Panc1 (cell line): ENCODE results near the gene GPS2. TPM values are rescaled to one million over a fixed set of nuclear protein-coding genes. Genes with fewer than 3 reads are reported as not detected.
"Not testable (repeated sequence)": the region's sequence is repeated elsewhere in the genome, so short reads cannot be mapped to it uniquely, and the experiment has no call there.

Experiments used
- ATAC-seq: fragments of 200-7000 bp; cut with Tn5 transposase; 2 replicates; pipeline ENCODE4 v1.9.1; 2020; ENCODE audit warnings: mild to moderate bottlenecking, moderate library complexity
- BruUV-seq: library from RNA; stranded (reverse); fragments of 400-500 nt; replicated peaks from 2 replicates; lab custom pipeline; 2021; lab: Mats Ljungman, UMichigan
- CTCF ChIA-PET: fragments of 300-600 bp; sonication (Branson Sonifier 250); formaldehyde crosslinking; loops from one replicate; lab custom pipeline; 2022; ENCODE audit warnings: antibody characterized with exemption; lab: Charles Lee
- POLR2A ChIA-PET: fragments of 300-600 bp; sonication (Branson Sonifier 250); formaldehyde crosslinking; loops from one replicate; lab custom pipeline; 2022; ENCODE audit warnings: antibody characterized with exemption; lab: Charles Lee
- DNase-seq: peaks from one replicate; pipeline ENCODE4 v3.0.0-alpha.2; 2010; ENCODE audit warnings: low read depth, low spot score
- H3K27ac ChIP-seq: 2 replicates; pipeline ENCODE4 v1.5.1; 2011; ENCODE audit warnings: mild to moderate bottlenecking, low read length, inconsistent platforms
- H3K27me3 ChIP-seq: fragments of 200-500 bp; sonication (Bioruptor generic); 2 replicates; pipeline ENCODE4 v1.6.0; 2014; ENCODE audit warnings: low read length, inconsistent platforms; ENCODE audit not compliant: control insufficient read depth, insufficient read depth
- H3K36me3 ChIP-seq: fragments of 200-500 bp; sonication (Bioruptor generic); 2 replicates; pipeline ENCODE4 v1.5.1; 2014; ENCODE audit warnings: inconsistent platforms, mild to moderate bottlenecking, low read length, moderate library complexity; ENCODE audit not compliant: control insufficient read depth, insufficient read depth
- H3K4me1 ChIP-seq: 2 replicates; pipeline ENCODE4 v1.5.1; 2011; ENCODE audit warnings: inconsistent platforms, mild to moderate bottlenecking, low read length, moderate library complexity; ENCODE audit not compliant: control insufficient read depth, insufficient read depth
- H3K4me3 ChIP-seq, 2 experiments: 2 replicates each; pipeline ENCODE4 v1.5.1; 2011 to 2012; ENCODE audit warnings: low read depth in 2 of 2, low read length in 2 of 2, mild to moderate bottlenecking in 2 of 2, inconsistent platforms in 1 of 2, moderate library complexity in 1 of 2
- H3K9me3 ChIP-seq: fragments of 200-500 bp; sonication (Bioruptor generic); 2 replicates; pipeline ENCODE4 v1.5.1; 2014; ENCODE audit warnings: low read depth, mild to moderate bottlenecking, inconsistent platforms, low read length, moderate library complexity; ENCODE audit not compliant: control insufficient read depth, insufficient read depth
- POLR2AphosphoS5 ChIP-seq: IDR thresholded peaks from 2 replicates; pipeline ENCODE4 v1.6.1; 2012; ENCODE audit warnings: mild to moderate bottlenecking, low read depth, low read length, moderate library complexity
- SIN3A ChIP-seq: IDR thresholded peaks from 2 replicates; pipeline ENCODE4 v1.6.1; 2012; ENCODE audit warnings: low read depth, mild to moderate bottlenecking, low read length, moderate library complexity, borderline replicate concordance; ENCODE audit not compliant: insufficient read depth
- TCF7L2 ChIP-seq: IDR thresholded peaks from 2 replicates; pipeline ENCODE4 v1.6.1; 2011; ENCODE audit warnings: mild to moderate bottlenecking, low read depth, low read length, inconsistent platforms
- in situ Hi-C: cut with HindIII; loops from 2 replicates; pipeline ENCODE4 v1.10.0; 2016; ENCODE audit warnings: low sequenced_read_pairs, low pct_unique_long_range_greater_than_20kb
- intact Hi-C: fragments of 100-400 bp; cut with micrococcal nuclease; formaldehyde crosslinking; loops from one replicate; pipeline ENCODE4 v1.10.0; 2022; ENCODE audit not compliant: unreplicated experiment
- total RNA-seq: library from RNA; stranded (reverse); gene quantifications from one replicate; pipeline ENCODE4 v1.2.1, GENCODE V29; 2021; ENCODE audit not compliant: unreplicated experiment
- TF ChIP-seq, protein P1 (sequence below), 2 experiments: IDR thresholded peaks; 2 replicates each; pipeline ENCODE4 v1.6.1; 2011 to 2012; ENCODE audit warnings: low read depth in 2 of 2, control low read depth in 1 of 2, low read length in 1 of 2, mild to moderate bottlenecking in 1 of 2, moderate library complexity in 1 of 2; ENCODE audit not compliant: insufficient read depth in 1 of 2
- TF ChIP-seq, protein P2 (sequence below): fragments of 450-650 bp; IDR thresholded peaks from 2 replicates; pipeline ENCODE4 v1.5.1; 2017; ENCODE audit warnings: mild to moderate bottlenecking

GPS2 gene
- total RNA-seq, 1 experiment from 2014 or later, result 96.6 TPM

DNA sequence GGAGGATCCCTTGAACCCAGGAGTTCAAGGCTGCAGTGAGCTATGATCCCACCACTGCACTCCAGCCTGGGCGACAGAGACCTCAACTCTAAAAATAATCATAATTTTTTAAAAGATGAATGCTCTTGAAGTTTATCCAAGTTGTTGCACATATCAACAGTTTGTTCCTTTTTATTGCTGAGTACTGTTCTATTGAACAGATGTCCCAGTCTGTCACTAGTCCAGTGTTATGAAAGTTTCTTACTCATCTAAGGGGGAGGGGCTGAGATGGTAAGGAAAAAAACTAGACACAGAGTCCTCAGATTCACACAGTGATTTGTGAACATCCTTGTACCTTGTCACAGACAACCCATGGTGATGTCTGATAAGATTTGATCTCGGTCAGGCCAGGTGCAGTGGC, 25.0 kb upstream of the GPS2 start:
- no peaks in the 10 kb centered on the region for H3K9me3 ChIP-seq
- DNase-seq (no peak), ATAC-seq (no peak)
- no peak overlapping the region for H3K27ac ChIP-seq
- intact Hi-C loops (no loop called here), in situ Hi-C loops (no loop called here)
- no peaks in the 10 kb centered on the region for H3K36me3 ChIP-seq
- H3K4me3 ChIP-seq, result no peak overlapping the region
- ChIA-PET CTCF (no interaction called here), POLR2A (no interaction called here)
- H3K27me3 ChIP-seq, result no peaks in the 10 kb centered on the region
- BruUV-seq, result no TSS peak
- TF ChIP-seq, protein P1, sequence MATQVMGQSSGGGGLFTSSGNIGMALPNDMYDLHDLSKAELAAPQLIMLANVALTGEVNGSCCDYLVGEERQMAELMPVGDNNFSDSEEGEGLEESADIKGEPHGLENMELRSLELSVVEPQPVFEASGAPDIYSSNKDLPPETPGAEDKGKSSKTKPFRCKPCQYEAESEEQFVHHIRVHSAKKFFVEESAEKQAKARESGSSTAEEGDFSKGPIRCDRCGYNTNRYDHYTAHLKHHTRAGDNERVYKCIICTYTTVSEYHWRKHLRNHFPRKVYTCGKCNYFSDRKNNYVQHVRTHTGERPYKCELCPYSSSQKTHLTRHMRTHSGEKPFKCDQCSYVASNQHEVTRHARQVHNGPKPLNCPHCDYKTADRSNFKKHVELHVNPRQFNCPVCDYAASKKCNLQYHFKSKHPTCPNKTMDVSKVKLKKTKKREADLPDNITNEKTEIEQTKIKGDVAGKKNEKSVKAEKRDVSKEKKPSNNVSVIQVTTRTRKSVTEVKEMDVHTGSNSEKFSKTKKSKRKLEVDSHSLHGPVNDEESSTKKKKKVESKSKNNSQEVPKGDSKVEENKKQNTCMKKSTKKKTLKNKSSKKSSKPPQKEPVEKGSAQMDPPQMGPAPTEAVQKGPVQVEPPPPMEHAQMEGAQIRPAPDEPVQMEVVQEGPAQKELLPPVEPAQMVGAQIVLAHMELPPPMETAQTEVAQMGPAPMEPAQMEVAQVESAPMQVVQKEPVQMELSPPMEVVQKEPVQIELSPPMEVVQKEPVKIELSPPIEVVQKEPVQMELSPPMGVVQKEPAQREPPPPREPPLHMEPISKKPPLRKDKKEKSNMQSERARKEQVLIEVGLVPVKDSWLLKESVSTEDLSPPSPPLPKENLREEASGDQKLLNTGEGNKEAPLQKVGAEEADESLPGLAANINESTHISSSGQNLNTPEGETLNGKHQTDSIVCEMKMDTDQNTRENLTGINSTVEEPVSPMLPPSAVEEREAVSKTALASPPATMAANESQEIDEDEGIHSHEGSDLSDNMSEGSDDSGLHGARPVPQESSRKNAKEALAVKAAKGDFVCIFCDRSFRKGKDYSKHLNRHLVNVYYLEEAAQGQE (IDR thresholded peaks at IDR 0.05; ENCODE audit: insufficient read depth in 1 of 2, low read depth in 2 of 2, low read length in 1 of 2), result no peak
- TF ChIP-seq TCF7L2 (no peak), SIN3A (no peak), POLR2AphosphoS5 (no peak)
- TF ChIP-seq, protein P2, sequence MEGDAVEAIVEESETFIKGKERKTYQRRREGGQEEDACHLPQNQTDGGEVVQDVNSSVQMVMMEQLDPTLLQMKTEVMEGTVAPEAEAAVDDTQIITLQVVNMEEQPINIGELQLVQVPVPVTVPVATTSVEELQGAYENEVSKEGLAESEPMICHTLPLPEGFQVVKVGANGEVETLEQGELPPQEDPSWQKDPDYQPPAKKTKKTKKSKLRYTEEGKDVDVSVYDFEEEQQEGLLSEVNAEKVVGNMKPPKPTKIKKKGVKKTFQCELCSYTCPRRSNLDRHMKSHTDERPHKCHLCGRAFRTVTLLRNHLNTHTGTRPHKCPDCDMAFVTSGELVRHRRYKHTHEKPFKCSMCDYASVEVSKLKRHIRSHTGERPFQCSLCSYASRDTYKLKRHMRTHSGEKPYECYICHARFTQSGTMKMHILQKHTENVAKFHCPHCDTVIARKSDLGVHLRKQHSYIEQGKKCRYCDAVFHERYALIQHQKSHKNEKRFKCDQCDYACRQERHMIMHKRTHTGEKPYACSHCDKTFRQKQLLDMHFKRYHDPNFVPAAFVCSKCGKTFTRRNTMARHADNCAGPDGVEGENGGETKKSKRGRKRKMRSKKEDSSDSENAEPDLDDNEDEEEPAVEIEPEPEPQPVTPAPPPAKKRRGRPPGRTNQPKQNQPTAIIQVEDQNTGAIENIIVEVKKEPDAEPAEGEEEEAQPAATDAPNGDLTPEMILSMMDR, result no peak
- no peaks in the 10 kb centered on the region for H3K4me1 ChIP-seq

DNA sequence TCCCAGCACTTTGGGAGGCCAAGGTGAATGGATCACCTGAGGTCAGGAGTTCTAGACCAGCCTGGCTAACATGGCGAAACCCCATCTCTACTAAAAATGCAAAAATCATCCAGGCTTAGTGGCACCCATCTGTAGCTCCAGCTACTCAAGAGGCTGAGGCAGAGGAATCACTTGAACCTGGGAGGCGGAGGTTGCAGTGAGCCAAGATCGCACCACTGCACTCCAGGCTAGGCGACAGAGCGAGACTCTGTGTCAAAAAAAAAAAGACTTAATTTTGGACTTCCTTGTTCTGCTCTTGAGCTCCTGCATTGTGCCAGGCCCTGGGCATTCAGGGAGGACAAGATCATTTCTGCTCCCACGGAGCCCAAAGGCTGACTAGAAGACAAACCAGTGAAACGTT, 22.4 kb upstream of the GPS2 start:
- intact Hi-C loops, H3K4me1 ChIP-seq, H3K9me3 ChIP-seq, ATAC-seq, in situ Hi-C loops, H3K27me3 ChIP-seq, POLR2A ChIA-PET, CTCF ChIA-PET, H3K4me3 ChIP-seq, BruUV-seq, H3K36me3 ChIP-seq, H3K27ac ChIP-seq, DNase-seq: not testable (repeated sequence)

DNA sequence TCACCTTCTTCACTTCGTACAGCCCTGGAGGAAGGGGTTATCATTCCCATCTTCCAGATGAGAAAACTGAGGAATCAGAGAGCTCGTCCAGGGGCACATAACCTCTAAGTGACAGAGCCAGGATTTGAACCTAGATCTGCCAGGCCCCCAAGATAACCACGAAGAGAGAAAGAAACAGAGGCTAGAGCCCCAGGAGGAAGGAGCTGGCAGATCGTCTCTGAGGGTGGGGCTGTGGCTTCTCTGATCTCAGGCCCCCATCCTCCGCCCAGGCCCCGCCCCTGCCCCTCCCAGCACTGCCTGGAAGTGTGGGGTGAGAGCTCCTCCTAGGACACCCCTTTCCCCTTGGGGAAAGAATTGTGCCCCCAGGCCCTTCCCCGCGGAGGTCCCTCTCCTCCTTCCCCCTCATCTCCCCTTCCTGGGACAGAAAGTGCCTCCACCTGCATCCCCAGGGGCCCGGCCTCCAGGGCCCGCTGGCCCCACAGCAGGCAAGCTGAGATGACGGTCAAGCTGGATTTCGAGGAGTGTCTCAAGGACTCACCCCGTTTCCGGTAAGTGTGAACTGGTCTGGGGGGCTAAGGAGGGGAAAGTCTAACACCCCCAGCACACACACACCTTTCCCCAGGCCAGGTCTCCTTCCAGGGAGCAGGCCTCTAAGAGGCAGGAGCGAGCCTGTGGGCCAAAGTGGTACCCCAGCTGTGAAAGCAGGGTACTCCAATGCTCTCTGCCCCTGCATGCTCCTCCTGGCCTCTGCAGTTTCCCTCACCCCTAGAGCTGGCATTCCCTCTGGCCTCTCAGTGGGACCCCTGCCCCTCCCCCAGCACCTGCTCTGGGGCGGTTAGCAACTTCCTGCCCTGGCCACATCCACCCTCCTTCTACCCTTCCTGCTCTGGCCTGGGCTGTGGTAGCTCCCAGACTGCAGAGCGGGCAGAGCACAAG, 21.3 kb upstream of the GPS2 start, which contains the start of gene ACAP1:
Gene ACAP1, plus strand, starts transcription at position 290 of the 936 bp plus-strand sequence. Its CDS starts 206 bp downstream, at position 496.
- no peak for ATAC-seq
- Histone ChIP-seq H3K27ac (no peak within 1 kb of the TSS), H3K4me3 (no peak within 1 kb of the TSS), H3K4me1 (no peaks in the 10 kb centered on the region), H3K27me3 (no peaks in the 10 kb centered on the region), H3K36me3 (no peaks in the 10 kb centered on the region), H3K9me3 (no peaks in the 10 kb centered on the region)
- ChIA-PET POLR2A (no interaction called here), CTCF (interaction anchor here (0.5 kb wide), 1 partner anchor 407 kb away, joined by 5 read pairs; no protein-coding TSS in a partner anchor)
- in situ Hi-C loops, result no loop called here
- DNase-seq, result no peak
- intact Hi-C loops, result no loop called here
- BruUV-seq, result no TSS peak
- no peak for TF ChIP-seq POLR2AphosphoS5

DNA sequence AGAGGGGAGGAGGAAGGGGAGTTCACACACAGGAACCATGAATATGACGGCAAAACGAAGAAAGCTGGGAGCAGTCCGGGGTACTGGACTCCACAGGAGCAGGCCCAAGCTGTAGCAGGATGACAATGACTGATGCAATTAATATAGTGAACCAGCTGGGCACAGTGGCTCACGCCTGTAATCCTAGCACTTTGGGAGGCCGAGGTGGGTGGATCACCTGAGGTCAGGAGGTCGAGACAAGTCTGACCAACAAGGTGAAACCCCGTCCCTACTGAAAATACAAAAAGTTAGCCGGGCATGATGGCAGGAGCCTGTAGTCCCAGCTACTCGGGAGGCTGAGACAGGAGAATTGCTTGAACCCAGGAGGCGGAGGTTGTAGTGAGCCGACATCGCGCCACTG, 20.6 kb upstream of the GPS2 start:
- in situ Hi-C loops, POLR2A ChIA-PET, BruUV-seq, CTCF ChIA-PET, H3K27me3 ChIP-seq, H3K9me3 ChIP-seq, H3K4me3 ChIP-seq, H3K36me3 ChIP-seq, intact Hi-C loops, H3K27ac ChIP-seq, DNase-seq, ATAC-seq, H3K4me1 ChIP-seq: not testable (repeated sequence)
